Raji (cell line): ENCODE measurements around the gene NHS.

Experiments used
- POLR2A ChIP-seq: IDR thresholded peaks from 2 replicates; pipeline ENCODE4 v1.6.1; 2011; ENCODE audit warnings: low read depth, low read length, control low read depth; ENCODE audit not compliant: insufficient read depth

Gene NHS

GRCh38 chrX:17740137-17741122, 365.4 kb downstream of the NHS start:
- TF ChIP-seq POLR2A: no peak

GRCh38 chrX:17741123-17741511, 366.1 kb downstream of the NHS start:
- TF ChIP-seq POLR2A: no peak

GRCh38 chrX:17743913-17744312, 368.9 kb downstream of the NHS start:
- no peak for TF ChIP-seq POLR2A

- TF ChIP-seq POLR2A: no peak
Observed at GRCh38 chrX:17744896-17745523, 370.0 kb downstream of the NHS start.

GRCh38 chrX:17747692-17748091, 372.7 kb downstream of the NHS start:
- TF ChIP-seq POLR2A: no peak

GRCh38 chrX:17748684-17749083, 373.7 kb downstream of the NHS start:
- TF ChIP-seq POLR2A: no peak

- TF ChIP-seq POLR2A: no peak
Observed at GRCh38 chrX:17750436-17750835, 375.4 kb downstream of the NHS start.

- TF ChIP-seq POLR2A: no peak
Observed at GRCh38 chrX:17758382-17758781, 383.4 kb downstream of the NHS start.

GRCh38 chrX:17759990-17760389, 385.0 kb downstream of the NHS start:
- TF ChIP-seq POLR2A: no peak

- TF ChIP-seq POLR2A: no peak
Observed at GRCh38 chrX:17767734-17768133, 392.7 kb downstream of the NHS start.

- TF ChIP-seq POLR2A: no peak
Observed at GRCh38 chrX:17768997-17769396, 394.0 kb downstream of the NHS start.

- TF ChIP-seq POLR2A: no peak
Observed at GRCh38 chrX:17769701-17770269, 394.8 kb downstream of the NHS start.

GRCh38 chrX:17773221-17773876, 398.3 kb downstream of the NHS start:
- TF ChIP-seq POLR2A: no peak

- no peak for TF ChIP-seq POLR2A
Observed at GRCh38 chrX:17774053-17774452, 399.1 kb downstream of the NHS start.

- TF ChIP-seq POLR2A: no peak
Observed at GRCh38 chrX:17778997-17779396, 404.0 kb downstream of the NHS start.
